Measurements from ENCODE around the gene JAKMIP2.

- no peak for TF ChIP-seq PPARA (CRISPR knock-in tag; IDR thresholded peaks at IDR 0.05; ENCODE audit: borderline replicate concordance)
- no peak for TF ChIP-seq CREB5 (CRISPR knock-in tag; IDR thresholded peaks at IDR 0.05; ENCODE audit: low read depth)
- no peak for TF ChIP-seq ISL1 (CRISPR knock-in tag; IDR thresholded peaks at IDR 0.05)
- no peak for TF ChIP-seq ZNF565 (CRISPR knock-in tag; conservative IDR thresholded peaks at IDR 0.05; ENCODE audit: low read depth)
- TF ChIP-seq SNAI2 (CRISPR knock-in tag; IDR thresholded peaks at IDR 0.05): no peak
- TF ChIP-seq CSDC2 (CRISPR knock-in tag; IDR thresholded peaks at IDR 0.05): no peak
- TF ChIP-seq POU6F1 (CRISPR knock-in tag; IDR thresholded peaks at IDR 0.05; ENCODE audit: borderline replicate concordance, low read depth): no peak
- no peak for TF ChIP-seq ZFP3 (CRISPR knock-in tag; IDR thresholded peaks at IDR 0.05)
- TF ChIP-seq ESRRG (CRISPR knock-in tag; IDR thresholded peaks at IDR 0.05): no peak
- no peak for TF ChIP-seq CSRNP3 (CRISPR knock-in tag; IDR thresholded peaks at IDR 0.05)
- no peak for TF ChIP-seq PATZ1 (CRISPR knock-in tag; IDR thresholded peaks at IDR 0.05; ENCODE audit: borderline replicate concordance)
- TF ChIP-seq TOX (CRISPR knock-in tag; IDR thresholded peaks at IDR 0.05; ENCODE audit: borderline replicate concordance): no peak
These were observed 35.5 kb downstream of the JAKMIP2 start for GRCh38 chr5:147746986-147747385.

Measured in SK-N-SH treated with all-trans-retinoic acid at 6 μM for 48 hours (cell line).